ENCODE data around the gene LGALSL. TPM values are rescaled to one million over a fixed set of nuclear protein-coding genes. Genes with fewer than 3 reads are reported as not detected.

Gene LGALSL
- total RNA-seq, 4 donors from 2014 or later, result 13.8 to 33.4 (median 22.4) TPM

GRCh38 chr2:64493788-64494187 is 39.8 kb downstream of the LGALSL start:
- WGBS, 2 donors, result 90 to 96% methylated on average over 4 of the region's 4 CpGs
- Histone ChIP-seq H3K9me3 (no peaks in the 10 kb centered on the region), H3K4me3 (no peak overlapping the region), H3K36me3 (no peaks in the 10 kb centered on the region), H3K27me3 (no peaks in the 10 kb centered on the region), H3K27ac (no peak overlapping the region), H3K4me1 (no peaks in the 10 kb centered on the region)
- no peak for TF ChIP-seq EP300 (IDR thresholded peaks at IDR 0.05)
- no peak for TF ChIP-seq CTCF (IDR thresholded peaks at IDR 0.05)
- TF ChIP-seq POLR2A (IDR thresholded peaks at IDR 0.05), result no peak
- no peak for DNase-seq (ENCODE audit: low spot score in 2 of 2)

GRCh38 chr2:64498438-64498837 is 44.5 kb downstream of the LGALSL start:
- WGBS, 2 donors, result 95 to 100% methylated on average over 1 of the region's 1 CpG
- DNase-seq (ENCODE audit: low spot score in 2 of 2), result no peak

GRCh38 chr2:64500549-64500948 is 46.6 kb downstream of the LGALSL start:
- Histone ChIP-seq H3K9me3 (no peaks in the 10 kb centered on the region), H3K4me1 (no peaks in the 10 kb centered on the region), H3K4me3 (no peak overlapping the region), H3K27me3 (no peaks in the 10 kb centered on the region), H3K36me3 (no peaks in the 10 kb centered on the region), H3K27ac (no peak overlapping the region)
- 88 to 90% methylated on average over 5 of the region's 5 CpGs for WGBS, 2 donors
- TF ChIP-seq POLR2A (IDR thresholded peaks at IDR 0.05) (no peak), EP300 (IDR thresholded peaks at IDR 0.05) (no peak), CTCF (IDR thresholded peaks at IDR 0.05) (no peak)
- no peak for DNase-seq (ENCODE audit: low spot score in 2 of 2)

More at GRCh38 chr2:64498438-64498837, 44.5 kb downstream of the LGALSL start:
- H3K36me3 ChIP-seq, result no peaks in the 10 kb centered on the region
- no peaks in the 10 kb centered on the region for H3K9me3 ChIP-seq
- no peaks in the 10 kb centered on the region for H3K4me1 ChIP-seq
- no peak overlapping the region for H3K4me3 ChIP-seq
- TF ChIP-seq POLR2A (IDR thresholded peaks at IDR 0.05), result no peak
- no peak for TF ChIP-seq EP300 (IDR thresholded peaks at IDR 0.05)
- no peaks in the 10 kb centered on the region for H3K27me3 ChIP-seq
- no peak overlapping the region for H3K27ac ChIP-seq

DNA sequence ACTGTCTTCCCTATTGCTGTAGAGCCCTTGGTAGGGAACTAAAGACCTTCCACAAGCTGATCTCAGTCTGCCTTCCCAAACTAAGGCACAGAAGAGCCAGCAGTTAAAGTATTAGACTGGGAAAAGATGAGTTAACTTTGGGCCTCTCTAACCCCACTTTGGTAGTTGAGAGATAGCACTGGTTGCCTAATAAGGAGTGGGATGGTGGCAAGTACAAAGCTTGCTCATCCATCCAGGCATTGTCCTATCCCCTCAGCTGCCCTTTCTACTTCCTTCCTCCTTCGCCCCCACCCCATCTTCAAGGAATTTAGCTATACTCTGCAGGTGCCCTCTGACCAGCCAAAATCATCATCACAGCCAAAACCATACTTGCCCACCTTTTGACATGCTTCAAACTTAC is 48.0 kb downstream of the LGALSL start:
- 79 to 92% methylated on average over 1 of the region's 1 CpG for WGBS, 2 donors
- no peaks in the 10 kb centered on the region for H3K4me1 ChIP-seq
- H3K36me3 ChIP-seq, result no peaks in the 10 kb centered on the region
- TF ChIP-seq EP300 (IDR thresholded peaks at IDR 0.05), result no peak
- no peak for TF ChIP-seq POLR2A (IDR thresholded peaks at IDR 0.05)
- no peak for TF ChIP-seq CTCF (IDR thresholded peaks at IDR 0.05)
- no peak for DNase-seq (ENCODE audit: low spot score in 2 of 2)
- no peaks in the 10 kb centered on the region for H3K9me3 ChIP-seq
- no peak overlapping the region for H3K27ac ChIP-seq
- no peak overlapping the region for H3K4me3 ChIP-seq
- H3K27me3 ChIP-seq, result no peaks in the 10 kb centered on the region

- WGBS, 2 donors, result 87 to 88% methylated on average over 4 of the region's 4 CpGs
Measured at GRCh38 chr2:64502860-64503259, 48.9 kb downstream of the LGALSL start.

More at GRCh38 chr2:64502860-64503259, 48.9 kb downstream of the LGALSL start:
- H3K27ac ChIP-seq, result no peak overlapping the region
- H3K4me1 ChIP-seq, result no peaks in the 10 kb centered on the region
- no peaks in the 10 kb centered on the region for H3K36me3 ChIP-seq
- H3K9me3 ChIP-seq, result no peaks in the 10 kb centered on the region
- DNase-seq (ENCODE audit: low spot score in 2 of 2), result no peak
- H3K27me3 ChIP-seq, result no peaks in the 10 kb centered on the region
- no peak overlapping the region for H3K4me3 ChIP-seq
- TF ChIP-seq CTCF (IDR thresholded peaks at IDR 0.05), result no peak
- TF ChIP-seq POLR2A (IDR thresholded peaks at IDR 0.05), result no peak
- TF ChIP-seq EP300 (IDR thresholded peaks at IDR 0.05), result no peak
